Neural progenitor cell (in vitro differentiated cells): ENCODE measurements around the gene TBP. TPM values are rescaled to one million over a fixed set of nuclear protein-coding genes. Genes with fewer than 3 reads are reported as not detected.
"Not testable (repeated sequence)": the region's sequence is repeated elsewhere in the genome, so short reads cannot be mapped to it uniquely, and the experiment has no call there.

Source experiments
- DNase-seq: peaks from one replicate; pipeline ENCODE4 v3.0.0-alpha.2; 2016; ENCODE audit warnings: low spot score
- H2AFZ ChIP-seq: fragments of 200-600 bp; sonication (generic); replicated peaks from 2 replicates; pipeline ENCODE4 v1.6.1; 2016; ENCODE audit warnings: antibody characterized with exemption
- H3F3A ChIP-seq: fragments of 200-600 bp; sonication (generic); 2 replicates; pipeline ENCODE4 v1.6.1; 2016; ENCODE audit warnings: antibody characterized with exemption, low read depth
- H3K27ac ChIP-seq: fragments of 200-600 bp; sonication (generic); 2 replicates; pipeline ENCODE4 v1.5.1; 2016; ENCODE audit warnings: mild to moderate bottlenecking
- H3K27me3 ChIP-seq: fragments of 200-600 bp; sonication (generic); 2 replicates; pipeline ENCODE4 v1.6.1; 2016; ENCODE audit warnings: mild to moderate bottlenecking, moderate library complexity
- H3K36me3 ChIP-seq: fragments of 200-600 bp; sonication (generic); 2 replicates; pipeline ENCODE4 v1.5.1; 2016
- H3K4me1 ChIP-seq: fragments of 200-600 bp; sonication (generic); 2 replicates; pipeline ENCODE4 v1.6.1; 2016; ENCODE audit warnings: mixed run types
- H3K4me2 ChIP-seq: fragments of 200-600 bp; sonication (generic); 2 replicates; pipeline ENCODE4 v1.6.1; 2016
- H3K4me3 ChIP-seq: fragments of 200-600 bp; sonication (generic); 2 replicates; pipeline ENCODE4 v1.5.1; 2016
- H3K79me2 ChIP-seq: fragments of 200-600 bp; sonication (generic); 2 replicates; pipeline ENCODE4 v1.6.1; 2016; ENCODE audit warnings: low read depth
- H3K9ac ChIP-seq: fragments of 200-600 bp; sonication (generic); 2 replicates; pipeline ENCODE4 v1.6.1; 2016
- H3K9me3 ChIP-seq: fragments of 200-600 bp; sonication (generic); 2 replicates; pipeline ENCODE4 v1.5.1; 2016; ENCODE audit warnings: low read depth
- H4K20me1 ChIP-seq: fragments of 200-600 bp; sonication (generic); 2 replicates; pipeline ENCODE4 v1.6.1; 2016; ENCODE audit warnings: low read depth
- H3K27ac Mint-ChIP-seq: 3 replicates; pipeline ENCODE4 v1.8.0; 2021; ENCODE audit warnings: mixed read lengths
- H3K27me3 Mint-ChIP-seq: 2 replicates; pipeline ENCODE4 v1.8.0; 2022; ENCODE audit warnings: low read depth, mild to moderate bottlenecking, inconsistent platforms, moderate library complexity, mixed read lengths; ENCODE audit not compliant: insufficient read depth
- H3K36me3 Mint-ChIP-seq: 3 replicates; pipeline ENCODE4 v1.8.0; 2021; ENCODE audit warnings: mixed read lengths
- H3K4me1 Mint-ChIP-seq: 3 replicates; pipeline ENCODE4 v1.8.0; 2021; ENCODE audit warnings: mixed read lengths
- H3K4me3 Mint-ChIP-seq: 3 replicates; pipeline ENCODE4 v1.8.0; 2021; ENCODE audit warnings: mild to moderate bottlenecking, moderate library complexity, mixed read lengths
- H3K9me3 Mint-ChIP-seq: 3 replicates; pipeline ENCODE4 v1.8.0; 2020; ENCODE audit warnings: mixed read lengths
- EZH2 ChIP-seq: fragments of 200-600 bp; sonication (generic); IDR thresholded peaks from 2 replicates; pipeline ENCODE4 v1.6.1; 2017; ENCODE audit warnings: antibody characterized with exemption, mild to moderate bottlenecking, moderate library complexity
- EZH2phosphoT487 ChIP-seq: fragments of 200-600 bp; sonication (generic); IDR thresholded peaks from 2 replicates; pipeline ENCODE4 v1.6.1; 2017; ENCODE audit warnings: antibody characterized with exemption
- total RNA-seq: library from RNA; depleted of rRNA; stranded (reverse); fragments of >200 nt; gene quantifications from 2 replicates; pipeline ENCODE4 v1.2.3, GENCODE V29; 2015; ENCODE audit warnings: low replicate concordance
- TF ChIP-seq, protein P1 (sequence below): fragments of 200-600 bp; sonication (generic); IDR thresholded peaks from 2 replicates; pipeline ENCODE4 v1.5.1; 2017; ENCODE audit warnings: antibody characterized with exemption, mild to moderate bottlenecking

Gene TBP
- total RNA-seq, 1 donor from 2014 or later, result 23.0 TPM

DNA sequence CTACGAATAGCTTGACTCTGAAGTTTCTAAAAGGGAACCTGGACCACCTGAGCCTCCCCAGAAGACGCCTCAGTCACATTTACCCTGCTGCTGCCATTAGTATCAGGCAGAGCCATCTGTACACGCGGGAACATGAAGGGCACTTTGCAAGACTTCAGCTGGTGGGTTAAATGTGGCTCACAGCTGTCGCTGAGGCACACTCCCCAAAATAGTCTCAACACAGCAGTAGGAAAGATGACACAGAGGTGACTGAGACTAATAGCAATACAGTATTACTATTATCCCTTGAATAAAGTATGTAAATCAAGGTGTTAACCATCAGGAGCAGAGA lies 30.0 kb upstream of the TBP start:
- no peak overlapping the region for H3K4me3 ChIP-seq
- no peaks in the 10 kb centered on the region for H3K9me3 ChIP-seq
- H3K27me3 ChIP-seq, result no peaks in the 10 kb centered on the region
- H3K36me3 Mint-ChIP-seq, result no peaks in the 10 kb centered on the region
- no peaks in the 10 kb centered on the region for H3K36me3 ChIP-seq
- no peak overlapping the region for H3K4me2 ChIP-seq
- H3K9ac ChIP-seq, result no peak overlapping the region
- TF ChIP-seq, protein P1, sequence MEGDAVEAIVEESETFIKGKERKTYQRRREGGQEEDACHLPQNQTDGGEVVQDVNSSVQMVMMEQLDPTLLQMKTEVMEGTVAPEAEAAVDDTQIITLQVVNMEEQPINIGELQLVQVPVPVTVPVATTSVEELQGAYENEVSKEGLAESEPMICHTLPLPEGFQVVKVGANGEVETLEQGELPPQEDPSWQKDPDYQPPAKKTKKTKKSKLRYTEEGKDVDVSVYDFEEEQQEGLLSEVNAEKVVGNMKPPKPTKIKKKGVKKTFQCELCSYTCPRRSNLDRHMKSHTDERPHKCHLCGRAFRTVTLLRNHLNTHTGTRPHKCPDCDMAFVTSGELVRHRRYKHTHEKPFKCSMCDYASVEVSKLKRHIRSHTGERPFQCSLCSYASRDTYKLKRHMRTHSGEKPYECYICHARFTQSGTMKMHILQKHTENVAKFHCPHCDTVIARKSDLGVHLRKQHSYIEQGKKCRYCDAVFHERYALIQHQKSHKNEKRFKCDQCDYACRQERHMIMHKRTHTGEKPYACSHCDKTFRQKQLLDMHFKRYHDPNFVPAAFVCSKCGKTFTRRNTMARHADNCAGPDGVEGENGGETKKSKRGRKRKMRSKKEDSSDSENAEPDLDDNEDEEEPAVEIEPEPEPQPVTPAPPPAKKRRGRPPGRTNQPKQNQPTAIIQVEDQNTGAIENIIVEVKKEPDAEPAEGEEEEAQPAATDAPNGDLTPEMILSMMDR, result no peak
- DNase-seq, result no peak
- H3K9me3 Mint-ChIP-seq, result peaks cover 5% of the 10 kb centered on the region
- no peak overlapping the region for H3K4me3 Mint-ChIP-seq
- H3F3A ChIP-seq, result no peaks in the 10 kb centered on the region
- H2AFZ ChIP-seq, result no peak overlapping the region
- peaks cover 4% of the 10 kb centered on the region for H3K27me3 Mint-ChIP-seq
- H3K27ac Mint-ChIP-seq, result no peak overlapping the region
- no peak overlapping the region for H3K27ac ChIP-seq
- no peaks in the 10 kb centered on the region for H3K4me1 ChIP-seq
- H3K4me1 Mint-ChIP-seq, result no peaks in the 10 kb centered on the region
- H3K79me2 ChIP-seq, result no peaks in the 10 kb centered on the region
- no peaks in the 10 kb centered on the region for H4K20me1 ChIP-seq

DNA sequence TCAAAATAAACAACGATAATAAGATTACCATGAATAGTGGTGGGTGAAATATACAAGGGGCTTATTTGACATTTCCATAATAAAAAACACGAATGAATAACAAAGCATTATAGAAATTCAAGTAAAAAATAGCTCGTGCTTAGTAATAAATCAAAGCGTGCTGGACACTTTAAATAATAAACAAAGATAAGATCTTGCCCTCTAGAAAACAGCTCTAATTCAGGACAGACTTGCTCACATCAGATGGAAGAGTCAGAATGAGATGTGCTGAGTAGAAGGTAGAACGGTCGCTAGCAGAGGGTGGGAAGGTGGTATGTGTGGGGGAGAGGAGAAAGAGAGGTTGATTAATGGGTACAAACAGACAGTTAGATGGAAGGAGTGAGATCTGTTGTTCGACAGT lies 28.4 kb upstream of the TBP start:
- H3K9me3 Mint-ChIP-seq, result no peaks in the 10 kb centered on the region
- Histone ChIP-seq H3K4me2 (no peak overlapping the region), H3K27ac (no peak overlapping the region), H3F3A (peaks cover 7% of the 10 kb centered on the region), H3K9me3 (no peaks in the 10 kb centered on the region), H3K36me3 (no peaks in the 10 kb centered on the region), H2AFZ (no peak overlapping the region), H3K27me3 (no peaks in the 10 kb centered on the region), H3K4me3 (no peak overlapping the region), H3K9ac (no peak overlapping the region), H3K79me2 (no peaks in the 10 kb centered on the region), H3K4me1 (no peaks in the 10 kb centered on the region), H4K20me1 (no peaks in the 10 kb centered on the region)
- TF ChIP-seq, protein P1, result no peak
- no peak for TF ChIP-seq EZH2
- TF ChIP-seq EZH2phosphoT487, result no peak
- DNase-seq, result no peak
- H3K4me1 Mint-ChIP-seq, result peaks cover 4% of the 10 kb centered on the region
- H3K27ac Mint-ChIP-seq, result no peak overlapping the region
- peaks cover 4% of the 10 kb centered on the region for H3K27me3 Mint-ChIP-seq
- no peaks in the 10 kb centered on the region for H3K36me3 Mint-ChIP-seq
- H3K4me3 Mint-ChIP-seq, result no peak overlapping the region

DNA sequence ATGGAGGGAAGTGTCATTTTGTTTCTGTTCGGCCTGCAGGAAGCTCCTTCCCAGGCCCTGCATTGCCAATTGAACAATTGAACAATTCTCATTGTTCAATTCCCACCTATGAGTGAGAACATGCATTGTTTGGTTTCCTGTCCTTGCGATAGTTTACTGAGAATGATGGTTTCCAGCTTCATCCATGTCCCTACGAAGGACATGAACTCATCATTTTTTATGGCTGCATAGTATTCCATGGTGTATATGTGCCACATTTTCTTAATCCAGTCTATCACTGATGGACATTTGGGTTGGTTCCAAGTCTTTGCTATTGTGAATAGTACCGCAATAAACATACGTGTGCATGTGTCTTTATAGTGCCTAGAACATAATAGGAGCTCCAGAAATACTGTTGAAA lies 26.2 kb upstream of the TBP start:
- H3K27ac ChIP-seq, H3K27ac Mint-ChIP-seq, H3K9me3 Mint-ChIP-seq, H3K27me3 Mint-ChIP-seq, H3K4me1 ChIP-seq, H3K27me3 ChIP-seq, H3K4me3 ChIP-seq, H3K36me3 ChIP-seq, H3K4me3 Mint-ChIP-seq, H3K9me3 ChIP-seq, H4K20me1 ChIP-seq, DNase-seq, H3K4me2 ChIP-seq, H3K4me1 Mint-ChIP-seq, H3K36me3 Mint-ChIP-seq, H3K9ac ChIP-seq, H3K79me2 ChIP-seq, H3F3A ChIP-seq, H2AFZ ChIP-seq: not testable (repeated sequence)

DNA sequence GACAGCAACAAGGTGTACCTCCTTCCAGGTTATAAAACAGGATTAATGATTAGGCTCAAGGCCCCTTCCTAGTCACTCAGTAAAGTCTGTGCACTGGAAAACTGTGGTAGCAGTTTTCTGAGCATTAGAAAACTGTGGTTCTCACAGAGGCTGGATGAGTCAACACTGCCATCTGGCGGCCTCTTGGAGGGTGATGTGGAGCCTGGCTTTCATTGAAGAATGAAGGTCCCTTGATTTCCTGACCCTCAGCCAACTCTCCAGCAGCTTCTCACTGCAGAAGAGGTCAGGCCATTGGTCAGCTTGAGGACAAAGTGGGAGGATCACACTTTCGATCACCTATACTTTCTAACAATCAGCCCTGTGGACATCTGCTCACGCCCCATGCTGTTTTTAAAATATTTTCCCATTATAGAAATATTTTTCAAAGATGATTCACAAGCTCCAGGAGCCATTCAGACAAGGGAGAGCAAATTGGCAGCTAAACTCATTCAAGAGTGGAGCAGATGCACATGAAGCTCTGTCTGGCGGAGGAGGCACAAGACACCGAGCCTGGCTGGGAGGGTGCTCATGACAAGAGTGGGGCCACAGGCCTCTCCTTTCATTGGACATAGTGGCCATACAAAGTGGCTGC lies 24.2 kb upstream of the TBP start:
- H3K27ac ChIP-seq, result no peak overlapping the region
- Mint-ChIP-seq H3K4me1 (peaks cover 4% of the 10 kb centered on the region), H3K9me3 (no peaks in the 10 kb centered on the region), H3K4me3 (peak overlapping the region; percentile 25), H3K27ac (no peak overlapping the region), H3K27me3 (no peaks in the 10 kb centered on the region), H3K36me3 (peaks cover 3% of the 10 kb centered on the region)
- TF ChIP-seq, protein P1, result peak; percentile 93
- no peak for TF ChIP-seq EZH2phosphoT487
- peaks cover 13% of the 10 kb centered on the region for H3F3A ChIP-seq
- H4K20me1 ChIP-seq, result no peaks in the 10 kb centered on the region
- H3K79me2 ChIP-seq, result no peaks in the 10 kb centered on the region
- no peak overlapping the region for H2AFZ ChIP-seq
- peaks cover 6% of the 10 kb centered on the region for H3K36me3 ChIP-seq
- no peak overlapping the region for H3K4me3 ChIP-seq
- H3K4me2 ChIP-seq, result no peak overlapping the region
- DNase-seq, result peak; percentile 84
- H3K27me3 ChIP-seq, result no peaks in the 10 kb centered on the region
- H3K9me3 ChIP-seq, result no peaks in the 10 kb centered on the region
- H3K9ac ChIP-seq, result no peak overlapping the region
- no peaks in the 10 kb centered on the region for H3K4me1 ChIP-seq
